WTC11 (cell line): ENCODE measurements around the gene RNF149. TPM values are rescaled to one million over a fixed set of nuclear protein-coding genes. Genes with fewer than 3 reads are reported as not detected.

Source experiments
- ATAC-seq: fragments of 200-7000 bp; cut with Tn5 transposase; 2 replicates; pipeline ENCODE4 v1.10.0; 2021; ENCODE audit warnings: mild to moderate bottlenecking, moderate library complexity
- Bru-seq: library from RNA; stranded (reverse); fragments of 400-500 nt; gene quantifications from one replicate; lab custom pipeline; 2021; lab: Mats Ljungman, UMichigan
- CTCF ChIA-PET: fragments of 300-600 bp; sonication (Branson Sonifier 250); formaldehyde crosslinking; loops from one replicate; lab custom pipeline; 2021; ENCODE audit warnings: antibody characterized with exemption; lab: Charles Lee
- POLR2A ChIA-PET: fragments of 350-600 bp; sonication (Branson Sonifier 250); formaldehyde crosslinking; loops from one replicate; lab custom pipeline; 2021; ENCODE audit warnings: antibody characterized with exemption; lab: Charles Lee
- DNase-seq: peaks from one replicate; pipeline ENCODE4 v3.0.0; 2021; ENCODE audit warnings: low spot score
- H3K27ac Mint-ChIP-seq: 2 replicates; pipeline ENCODE4 v1.8.0; 2021; ENCODE audit warnings: mixed read lengths
- H3K27me3 Mint-ChIP-seq: 2 replicates; pipeline ENCODE4 v1.8.0; 2021; ENCODE audit warnings: low read depth, mild to moderate bottlenecking, moderate library complexity, mixed read lengths
- H3K36me3 Mint-ChIP-seq: 2 replicates; pipeline ENCODE4 v1.8.0; 2021; ENCODE audit warnings: mixed read lengths
- H3K4me1 Mint-ChIP-seq: 2 replicates; pipeline ENCODE4 v1.8.0; 2022; ENCODE audit warnings: mixed read lengths
- H3K4me3 Mint-ChIP-seq: 2 replicates; pipeline ENCODE4 v1.8.0; 2021; ENCODE audit warnings: mild to moderate bottlenecking, moderate library complexity, mixed read lengths
- H3K9me3 Mint-ChIP-seq: 2 replicates; pipeline ENCODE4 v1.8.0; 2021; ENCODE audit warnings: mixed read lengths
- ATF1 ChIP-seq: sonication (generic); formaldehyde crosslinking; IDR thresholded peaks from 2 replicates; pipeline ENCODE4 v1.8.1; 2023; ENCODE audit warnings: mild to moderate bottlenecking, moderate library complexity, missing genetic modification reagents
- CBFB ChIP-seq: sonication (generic); formaldehyde crosslinking; IDR thresholded peaks from 2 replicates; pipeline ENCODE4 v1.8.1; 2022; ENCODE audit warnings: mild to moderate bottlenecking, low read depth, missing genetic modification reagents
- JUN ChIP-seq: sonication (generic); formaldehyde crosslinking; IDR thresholded peaks from 2 replicates; pipeline ENCODE4 v1.8.0; 2023; ENCODE audit warnings: mild to moderate bottlenecking, missing genetic modification reagents
- KAT7 ChIP-seq: sonication (generic); formaldehyde crosslinking; IDR thresholded peaks from 2 replicates; pipeline ENCODE4 v1.8.1; 2023; ENCODE audit warnings: missing genetic modification reagents, mild to moderate bottlenecking, borderline replicate concordance
- MYBL2 ChIP-seq: sonication (generic); formaldehyde crosslinking; IDR thresholded peaks from 2 replicates; pipeline ENCODE4 v1.8.1; 2023; ENCODE audit warnings: mild to moderate bottlenecking, moderate library complexity, missing genetic modification reagents
- NR3C1 ChIP-seq: sonication (generic); formaldehyde crosslinking; conservative IDR thresholded peaks from 2 replicates; pipeline ENCODE4 v1.8.1; 2023; ENCODE audit warnings: low read depth, mild to moderate bottlenecking, missing genetic modification reagents
- SMAD3 ChIP-seq: sonication (generic); formaldehyde crosslinking; IDR thresholded peaks from 2 replicates; pipeline ENCODE4 v1.8.0; 2022; ENCODE audit warnings: missing genetic modification reagents, mild to moderate bottlenecking, borderline replicate concordance
- TP53 ChIP-seq: sonication (generic); formaldehyde crosslinking; IDR thresholded peaks from 2 replicates; pipeline ENCODE4 v1.8.1; 2023; ENCODE audit warnings: mild to moderate bottlenecking, missing genetic modification reagents
- long read RNA-seq, 3 experiments: library from RNA in 1 of 3; library from capped mRNA in 1 of 3; library from polyadenylated mRNA in 1 of 3; unstranded in 2 of 3; stranded (forward) in 1 of 3; transcript quantifications; one replicate each; pipeline ENCODE4 v2.0.0, GENCODE V29; 2021
- total RNA-seq: library from RNA; stranded (reverse); gene quantifications from 3 replicates; pipeline ENCODE4 v1.2.3, GENCODE V29; 2021
- TF ChIP-seq, protein P1 (sequence below): sonication (generic); formaldehyde crosslinking; IDR thresholded peaks from 2 replicates; pipeline ENCODE4 v1.8.0; 2022; ENCODE audit warnings: mild to moderate bottlenecking, missing genetic modification reagents
- TF ChIP-seq, protein P2 (sequence below): sonication (generic); formaldehyde crosslinking; IDR thresholded peaks from 2 replicates; pipeline ENCODE4 v1.8.1; 2023; ENCODE audit warnings: mild to moderate bottlenecking, moderate library complexity, missing genetic modification reagents
- TF ChIP-seq, protein P3 (sequence below): sonication (generic); formaldehyde crosslinking; IDR thresholded peaks from 2 replicates; pipeline ENCODE4 v1.8.0; 2023; ENCODE audit warnings: mild to moderate bottlenecking, missing genetic modification reagents
- TF ChIP-seq, protein P4 (sequence below): sonication (generic); formaldehyde crosslinking; IDR thresholded peaks from 2 replicates; pipeline ENCODE4 v1.8.0; 2022; ENCODE audit warnings: missing genetic modification reagents
- TF ChIP-seq, protein P5 (sequence below): sonication (generic); formaldehyde crosslinking; IDR thresholded peaks from 2 replicates; pipeline ENCODE4 v1.8.1; 2023; ENCODE audit warnings: mild to moderate bottlenecking, missing genetic modification reagents
- TF ChIP-seq, protein P6 (sequence below): sonication (generic); formaldehyde crosslinking; IDR thresholded peaks from 2 replicates; pipeline ENCODE4 v1.8.1; 2022; ENCODE audit warnings: missing genetic modification reagents, borderline replicate concordance
- TF ChIP-seq, protein P7 (sequence below): fragments of 250-450 bp; sonication (Bioruptor Pico); IDR thresholded peaks from 2 replicates; pipeline ENCODE4 v2.1.2; 2022; ENCODE audit warnings: mild to moderate bottlenecking, moderate library complexity

The RNF149 gene, protein sequence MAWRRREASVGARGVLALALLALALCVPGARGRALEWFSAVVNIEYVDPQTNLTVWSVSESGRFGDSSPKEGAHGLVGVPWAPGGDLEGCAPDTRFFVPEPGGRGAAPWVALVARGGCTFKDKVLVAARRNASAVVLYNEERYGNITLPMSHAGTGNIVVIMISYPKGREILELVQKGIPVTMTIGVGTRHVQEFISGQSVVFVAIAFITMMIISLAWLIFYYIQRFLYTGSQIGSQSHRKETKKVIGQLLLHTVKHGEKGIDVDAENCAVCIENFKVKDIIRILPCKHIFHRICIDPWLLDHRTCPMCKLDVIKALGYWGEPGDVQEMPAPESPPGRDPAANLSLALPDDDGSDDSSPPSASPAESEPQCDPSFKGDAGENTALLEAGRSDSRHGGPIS
- 25.6 to 30.0 TPM (median 28.4 TPM) in 3 replicates for total RNA-seq
- percentile 92 among the genes with signal in this experiment for Bru-seq, nascent RNA
- long read RNA-seq, experiment 1, transcript RNF149-201 (7 exons, 2,458 nt) = major isoform, 59 of 91 reads
- long read RNA-seq, experiment 1, partial matches to known transcripts = 5 of 91 reads
- long read RNA-seq, experiment 1, other reads (novel, unspliced or antisense) = 23 of 91 reads
- long read RNA-seq, experiment 2, transcript RNF149-201 (7 exons, 2,458 nt) = major isoform, 19 of 52 reads
- long read RNA-seq, experiment 2, partial matches to known transcripts = 15 of 52 reads
- long read RNA-seq, experiment 2, other reads (novel, unspliced or antisense) = 17 of 52 reads
- long read RNA-seq, experiment 3 = 0 reads

DNA sequence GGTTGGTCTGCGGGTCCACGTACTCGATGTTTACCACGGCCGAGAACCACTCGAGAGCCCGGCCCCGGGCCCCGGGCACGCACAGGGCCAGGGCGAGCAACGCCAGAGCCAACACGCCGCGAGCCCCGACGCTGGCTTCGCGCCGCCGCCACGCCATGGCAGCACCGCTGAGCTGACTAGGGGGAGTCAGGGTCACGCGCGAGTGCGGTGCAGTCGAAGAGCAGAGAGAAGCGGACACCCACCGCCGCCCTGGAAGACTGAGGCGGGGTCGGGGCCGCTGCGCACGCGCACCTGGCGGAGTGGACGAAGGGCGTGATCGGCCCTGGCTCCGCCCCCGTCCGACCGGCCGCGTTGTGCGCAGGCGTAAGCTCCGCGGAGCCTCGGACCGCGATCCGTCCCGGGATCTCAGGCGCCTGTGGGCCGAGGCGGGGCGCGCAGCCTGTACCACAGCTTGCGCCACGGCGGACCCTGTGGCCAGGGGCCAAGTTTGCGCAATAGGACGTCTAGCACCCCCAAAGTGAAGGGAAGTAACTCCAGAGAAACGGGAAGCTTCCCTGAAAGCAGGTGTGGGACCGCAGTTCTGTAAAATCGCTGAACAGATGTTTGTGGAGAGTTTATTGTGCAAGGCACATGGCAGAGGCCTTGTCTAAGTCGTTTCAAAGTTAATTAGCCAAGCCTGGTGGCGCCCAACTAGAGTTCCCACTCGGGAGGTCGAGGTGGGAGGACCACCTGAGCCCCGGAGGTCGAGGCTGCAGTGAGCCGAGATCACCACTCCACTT, at the start of gene RNF149:
RNF149 (minus strand) TSS at position 270 of the 779 bp plus-strand sequence; CDS start at position 157, 113 bp downstream.
- peaks cover 50% of the 10 kb centered on the region for H3K4me1 Mint-ChIP-seq
- ATAC-seq (peak; percentile 93), DNase-seq (peak; percentile 89)
- peaks cover 9% of the 10 kb centered on the region for H3K27me3 Mint-ChIP-seq
- peaks cover 11% of the 10 kb centered on the region for H3K36me3 Mint-ChIP-seq
- H3K27ac Mint-ChIP-seq = no peak within 1 kb of the TSS; the same call in 1 of the 2 replicates
- POLR2A ChIA-PET = interaction anchor here (0.6 to 1.5 kb wide), 3 partner anchors 9 to 409 kb away, joined by 3 to 5 read pairs (median 4); no protein-coding TSS in a partner anchor
- CTCF ChIA-PET = interaction anchor here (0.5 to 1.7 kb wide), 11 partner anchors 32 to 523 kb away, joined by 3 to 14 read pairs (median 3); partner anchors contain the start of gene CREG2
- H3K4me3 Mint-ChIP-seq = peak within 1 kb of the TSS; percentile 87
- H3K9me3 Mint-ChIP-seq = no peaks in the 10 kb centered on the region
- TF ChIP-seq JUN (CRISPR knock-in tag) (no peak), SMAD3 (peak; percentile 54; the same call in 1 of the 2 replicates), CBFB (CRISPR knock-in tag) (0 out of 2 replicates have a peak, but pooled peaks have one; percentile 63), MYBL2 (peak; percentile 1; the same call in 1 of the 2 replicates), TP53 (CRISPR knock-in tag) (peak; percentile 10; the same call in 1 of the 2 replicates), KAT7 (CRISPR knock-in tag) (peak; percentile 48; the same call in 1 of the 2 replicates), NR3C1 (peak; percentile 40; the same call in 1 of the 2 replicates), ATF1 (CRISPR knock-in tag) (no peak)
- TF ChIP-seq, protein P1, sequence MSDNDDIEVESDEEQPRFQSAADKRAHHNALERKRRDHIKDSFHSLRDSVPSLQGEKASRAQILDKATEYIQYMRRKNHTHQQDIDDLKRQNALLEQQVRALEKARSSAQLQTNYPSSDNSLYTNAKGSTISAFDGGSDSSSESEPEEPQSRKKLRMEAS (CRISPR knock-in tag) = peak; percentile 74
- TF ChIP-seq, protein P2, sequence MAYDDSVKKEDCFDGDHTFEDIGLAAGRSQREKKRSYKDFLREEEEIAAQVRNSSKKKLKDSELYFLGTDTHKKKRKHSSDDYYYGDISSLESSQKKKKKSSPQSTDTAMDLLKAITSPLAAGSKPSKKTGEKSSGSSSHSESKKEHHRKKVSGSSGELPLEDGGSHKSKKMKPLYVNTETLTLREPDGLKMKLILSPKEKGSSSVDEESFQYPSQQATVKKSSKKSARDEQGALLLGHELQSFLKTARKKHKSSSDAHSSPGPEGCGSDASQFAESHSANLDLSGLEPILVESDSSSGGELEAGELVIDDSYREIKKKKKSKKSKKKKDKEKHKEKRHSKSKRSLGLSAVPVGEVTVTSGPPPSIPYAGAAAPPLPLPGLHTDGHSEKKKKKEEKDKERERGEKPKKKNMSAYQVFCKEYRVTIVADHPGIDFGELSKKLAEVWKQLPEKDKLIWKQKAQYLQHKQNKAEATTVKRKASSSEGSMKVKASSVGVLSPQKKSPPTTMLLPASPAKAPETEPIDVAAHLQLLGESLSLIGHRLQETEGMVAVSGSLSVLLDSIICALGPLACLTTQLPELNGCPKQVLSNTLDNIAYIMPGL (CRISPR knock-in tag) = peak; percentile 91; the same call in 1 of the 2 replicates
- TF ChIP-seq, protein P3, sequence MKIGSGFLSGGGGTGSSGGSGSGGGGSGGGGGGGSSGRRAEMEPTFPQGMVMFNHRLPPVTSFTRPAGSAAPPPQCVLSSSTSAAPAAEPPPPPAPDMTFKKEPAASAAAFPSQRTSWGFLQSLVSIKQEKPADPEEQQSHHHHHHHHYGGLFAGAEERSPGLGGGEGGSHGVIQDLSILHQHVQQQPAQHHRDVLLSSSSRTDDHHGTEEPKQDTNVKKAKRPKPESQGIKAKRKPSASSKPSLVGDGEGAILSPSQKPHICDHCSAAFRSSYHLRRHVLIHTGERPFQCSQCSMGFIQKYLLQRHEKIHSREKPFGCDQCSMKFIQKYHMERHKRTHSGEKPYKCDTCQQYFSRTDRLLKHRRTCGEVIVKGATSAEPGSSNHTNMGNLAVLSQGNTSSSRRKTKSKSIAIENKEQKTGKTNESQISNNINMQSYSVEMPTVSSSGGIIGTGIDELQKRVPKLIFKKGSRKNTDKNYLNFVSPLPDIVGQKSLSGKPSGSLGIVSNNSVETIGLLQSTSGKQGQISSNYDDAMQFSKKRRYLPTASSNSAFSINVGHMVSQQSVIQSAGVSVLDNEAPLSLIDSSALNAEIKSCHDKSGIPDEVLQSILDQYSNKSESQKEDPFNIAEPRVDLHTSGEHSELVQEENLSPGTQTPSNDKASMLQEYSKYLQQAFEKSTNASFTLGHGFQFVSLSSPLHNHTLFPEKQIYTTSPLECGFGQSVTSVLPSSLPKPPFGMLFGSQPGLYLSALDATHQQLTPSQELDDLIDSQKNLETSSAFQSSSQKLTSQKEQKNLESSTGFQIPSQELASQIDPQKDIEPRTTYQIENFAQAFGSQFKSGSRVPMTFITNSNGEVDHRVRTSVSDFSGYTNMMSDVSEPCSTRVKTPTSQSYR (CRISPR knock-in tag) = no peak
- TF ChIP-seq, protein P4, sequence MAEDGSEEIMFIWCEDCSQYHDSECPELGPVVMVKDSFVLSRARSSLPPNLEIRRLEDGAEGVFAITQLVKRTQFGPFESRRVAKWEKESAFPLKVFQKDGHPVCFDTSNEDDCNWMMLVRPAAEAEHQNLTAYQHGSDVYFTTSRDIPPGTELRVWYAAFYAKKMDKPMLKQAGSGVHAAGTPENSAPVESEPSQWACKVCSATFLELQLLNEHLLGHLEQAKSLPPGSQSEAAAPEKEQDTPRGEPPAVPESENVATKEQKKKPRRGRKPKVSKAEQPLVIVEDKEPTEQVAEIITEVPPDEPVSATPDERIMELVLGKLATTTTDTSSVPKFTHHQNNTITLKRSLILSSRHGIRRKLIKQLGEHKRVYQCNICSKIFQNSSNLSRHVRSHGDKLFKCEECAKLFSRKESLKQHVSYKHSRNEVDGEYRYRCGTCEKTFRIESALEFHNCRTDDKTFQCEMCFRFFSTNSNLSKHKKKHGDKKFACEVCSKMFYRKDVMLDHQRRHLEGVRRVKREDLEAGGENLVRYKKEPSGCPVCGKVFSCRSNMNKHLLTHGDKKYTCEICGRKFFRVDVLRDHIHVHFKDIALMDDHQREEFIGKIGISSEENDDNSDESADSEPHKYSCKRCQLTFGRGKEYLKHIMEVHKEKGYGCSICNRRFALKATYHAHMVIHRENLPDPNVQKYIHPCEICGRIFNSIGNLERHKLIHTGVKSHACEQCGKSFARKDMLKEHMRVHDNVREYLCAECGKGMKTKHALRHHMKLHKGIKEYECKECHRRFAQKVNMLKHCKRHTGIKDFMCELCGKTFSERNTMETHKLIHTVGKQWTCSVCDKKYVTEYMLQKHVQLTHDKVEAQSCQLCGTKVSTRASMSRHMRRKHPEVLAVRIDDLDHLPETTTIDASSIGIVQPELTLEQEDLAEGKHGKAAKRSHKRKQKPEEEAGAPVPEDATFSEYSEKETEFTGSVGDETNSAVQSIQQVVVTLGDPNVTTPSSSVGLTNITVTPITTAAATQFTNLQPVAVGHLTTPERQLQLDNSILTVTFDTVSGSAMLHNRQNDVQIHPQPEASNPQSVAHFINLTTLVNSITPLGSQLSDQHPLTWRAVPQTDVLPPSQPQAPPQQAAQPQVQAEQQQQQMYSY = peak; percentile 78
- TF ChIP-seq, protein P5, sequence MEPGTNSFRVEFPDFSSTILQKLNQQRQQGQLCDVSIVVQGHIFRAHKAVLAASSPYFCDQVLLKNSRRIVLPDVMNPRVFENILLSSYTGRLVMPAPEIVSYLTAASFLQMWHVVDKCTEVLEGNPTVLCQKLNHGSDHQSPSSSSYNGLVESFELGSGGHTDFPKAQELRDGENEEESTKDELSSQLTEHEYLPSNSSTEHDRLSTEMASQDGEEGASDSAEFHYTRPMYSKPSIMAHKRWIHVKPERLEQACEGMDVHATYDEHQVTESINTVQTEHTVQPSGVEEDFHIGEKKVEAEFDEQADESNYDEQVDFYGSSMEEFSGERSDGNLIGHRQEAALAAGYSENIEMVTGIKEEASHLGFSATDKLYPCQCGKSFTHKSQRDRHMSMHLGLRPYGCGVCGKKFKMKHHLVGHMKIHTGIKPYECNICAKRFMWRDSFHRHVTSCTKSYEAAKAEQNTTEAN (CRISPR knock-in tag) = peak; percentile 44; the same call in 1 of the 2 replicates
- TF ChIP-seq, protein P6, sequence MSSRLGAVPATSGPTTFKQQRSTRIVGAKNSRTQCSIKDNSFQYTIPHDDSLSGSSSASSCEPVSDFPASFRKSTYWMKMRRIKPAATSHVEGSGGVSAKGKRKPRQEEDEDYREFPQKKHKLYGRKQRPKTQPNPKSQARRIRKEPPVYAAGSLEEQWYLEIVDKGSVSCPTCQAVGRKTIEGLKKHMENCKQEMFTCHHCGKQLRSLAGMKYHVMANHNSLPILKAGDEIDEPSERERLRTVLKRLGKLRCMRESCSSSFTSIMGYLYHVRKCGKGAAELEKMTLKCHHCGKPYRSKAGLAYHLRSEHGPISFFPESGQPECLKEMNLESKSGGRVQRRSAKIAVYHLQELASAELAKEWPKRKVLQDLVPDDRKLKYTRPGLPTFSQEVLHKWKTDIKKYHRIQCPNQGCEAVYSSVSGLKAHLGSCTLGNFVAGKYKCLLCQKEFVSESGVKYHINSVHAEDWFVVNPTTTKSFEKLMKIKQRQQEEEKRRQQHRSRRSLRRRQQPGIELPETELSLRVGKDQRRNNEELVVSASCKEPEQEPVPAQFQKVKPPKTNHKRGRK (CRISPR knock-in tag) = no peak
- TF ChIP-seq, protein P7, sequence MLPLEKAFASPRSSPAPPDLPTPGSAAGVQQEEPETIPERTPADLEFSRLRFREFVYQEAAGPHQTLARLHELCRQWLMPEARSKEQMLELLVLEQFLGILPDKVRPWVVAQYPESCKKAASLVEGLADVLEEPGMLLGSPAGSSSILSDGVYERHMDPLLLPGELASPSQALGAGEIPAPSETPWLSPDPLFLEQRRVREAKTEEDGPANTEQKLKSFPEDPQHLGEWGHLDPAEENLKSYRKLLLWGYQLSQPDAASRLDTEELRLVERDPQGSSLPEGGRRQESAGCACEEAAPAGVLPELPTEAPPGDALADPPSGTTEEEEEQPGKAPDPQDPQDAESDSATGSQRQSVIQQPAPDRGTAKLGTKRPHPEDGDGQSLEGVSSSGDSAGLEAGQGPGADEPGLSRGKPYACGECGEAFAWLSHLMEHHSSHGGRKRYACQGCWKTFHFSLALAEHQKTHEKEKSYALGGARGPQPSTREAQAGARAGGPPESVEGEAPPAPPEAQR = no peak
